IPS-NIHi11 (cell line): ENCODE measurements around the gene FIZ1.

ENCODE experiments used
- DNase-seq: peaks from one replicate; pipeline ENCODE4 v3.0.0; 2012; ENCODE audit warnings: mixed read lengths, low spot score

FIZ1 gene

GRCh38 chr19:55635334-55635717 lies 36.0 kb upstream of the FIZ1 start:
- no peak for DNase-seq

GRCh38 chr19:55633861-55634260 lies 34.5 kb upstream of the FIZ1 start:
- DNase-seq = no peak

GRCh38 chr19:55632463-55632834 lies 33.1 kb upstream of the FIZ1 start:
- peak; percentile 54 for DNase-seq

- DNase-seq = no peak
These were observed 27.0 kb upstream of the FIZ1 start for GRCh38 chr19:55626350-55626749.

- DNase-seq = no peak
These were observed 25.6 kb upstream of the FIZ1 start for GRCh38 chr19:55625004-55625326.

GRCh38 chr19:55624109-55625003 lies 25.0 kb upstream of the FIZ1 start, which contains the start of gene ZNF784:
TSS of gene ZNF784 (minus strand) at chr19:55624566. CDS start at chr19:55624561, 5 bp downstream.
- peak; percentile 93 for DNase-seq

- no peak for DNase-seq
These were observed 24.2 kb upstream of the FIZ1 start for GRCh38 chr19:55623561-55623960.

GRCh38 chr19:55623130-55623529 lies 23.8 kb upstream of the FIZ1 start:
- no peak for DNase-seq

- peak; percentile 11 for DNase-seq
These were observed 23.1 kb upstream of the FIZ1 start for GRCh38 chr19:55622242-55622969.

GRCh38 chr19:55621673-55622231 lies 22.4 kb upstream of the FIZ1 start:
- DNase-seq = no peak

- DNase-seq = no peak
These were observed 21.9 kb upstream of the FIZ1 start for GRCh38 chr19:55621205-55621672.

- no peak for DNase-seq
These were observed 21.3 kb upstream of the FIZ1 start for GRCh38 chr19:55620410-55621204.

- no peak for DNase-seq
These were observed 20.0 kb upstream of the FIZ1 start for GRCh38 chr19:55619286-55619685.

- no peak for DNase-seq
These were observed 19.1 kb upstream of the FIZ1 start for GRCh38 chr19:55618426-55618825.

- no peak for DNase-seq
These were observed 18.1 kb upstream of the FIZ1 start for GRCh38 chr19:55617426-55617825.

- DNase-seq = peak; percentile 11
These were observed 17.1 kb upstream of the FIZ1 start for GRCh38 chr19:55616395-55616875.

GRCh38 chr19:55615543-55616394 lies 16.5 kb upstream of the FIZ1 start:
- DNase-seq = peak; percentile 11

- peak; percentile 21 for DNase-seq
These were observed 15.6 kb upstream of the FIZ1 start for GRCh38 chr19:55614711-55615542.

GRCh38 chr19:55613930-55614710 lies 14.8 kb upstream of the FIZ1 start:
- DNase-seq = peak; percentile 21
